CD8-positive, alpha-beta memory T cell (primary cell): ENCODE measurements around the gene LIPT2. TPM values are rescaled to one million over a fixed set of nuclear protein-coding genes. Genes with fewer than 3 reads are reported as not detected.

Source experiments
- CTCF ChIA-PET: fragments of 350-600 bp; sonication (Branson Sonifier 250); formaldehyde crosslinking; loops from one replicate; lab custom pipeline; 2021; ENCODE audit warnings: antibody characterized with exemption; lab: Charles Lee
- POLR2A ChIA-PET: fragments of 350-600 bp; sonication (Branson Sonifier 250); formaldehyde crosslinking; loops from one replicate; lab custom pipeline; 2021; ENCODE audit warnings: antibody characterized with exemption; lab: Charles Lee
- DNase-seq, 5 donors: peaks; one replicate each; pipeline versions ENCODE4 v3.0.0 to v3.0.0-alpha.2; 2020 to 2022; ENCODE audit warnings: mixed read lengths in 1 of 5
- H3K27ac ChIP-seq: one replicate; pipeline ENCODE4 v1.7.0; 2013; ENCODE audit warnings: low read depth, mild to moderate bottlenecking, low read length, moderate library complexity
- H3K27me3 ChIP-seq: 2 replicates; pipeline ENCODE4 v1.7.0; 2013; ENCODE audit warnings: low read length, mild to moderate bottlenecking; ENCODE audit not compliant: insufficient read depth, poor library complexity, severe bottlenecking
- H3K36me3 ChIP-seq: 2 replicates; pipeline ENCODE4 v1.7.0; 2013; ENCODE audit warnings: mild to moderate bottlenecking, low read length, moderate library complexity; ENCODE audit not compliant: insufficient read depth
- H3K4me1 ChIP-seq: 2 replicates; pipeline ENCODE4 v1.7.0; 2013; ENCODE audit warnings: mild to moderate bottlenecking, low read length, moderate library complexity; ENCODE audit not compliant: insufficient read depth
- H3K4me3 ChIP-seq: 2 replicates; pipeline ENCODE4 v1.7.0; 2013; ENCODE audit warnings: mild to moderate bottlenecking, low read length
- H3K9me3 ChIP-seq: 2 replicates; pipeline ENCODE4 v1.7.0; 2013; ENCODE audit warnings: mild to moderate bottlenecking, low read length
- H3K27ac Mint-ChIP-seq, 8 donors: one replicate each; pipeline ENCODE4 v1.8.0; 2020 to 2021; ENCODE audit warnings: mixed read lengths in 8 of 8, mild to moderate bottlenecking in 6 of 8, inconsistent platforms in 3 of 8, moderate library complexity in 3 of 8
- H3K27me3 Mint-ChIP-seq, 2 donors: one replicate each; pipeline ENCODE4 v1.8.0; 2020 to 2021; ENCODE audit warnings: mixed read lengths in 2 of 2, mild to moderate bottlenecking in 1 of 2, moderate library complexity in 1 of 2
- H3K36me3 Mint-ChIP-seq, 3 donors: one replicate each; pipeline ENCODE4 v1.8.0; 2020 to 2021; ENCODE audit warnings: mixed read lengths in 3 of 3, inconsistent platforms in 1 of 3, mild to moderate bottlenecking in 1 of 3
- H3K4me1 Mint-ChIP-seq, 3 donors: one replicate each; pipeline ENCODE4 v1.8.0; 2020 to 2021; ENCODE audit warnings: mixed read lengths in 3 of 3, inconsistent platforms in 1 of 3, mild to moderate bottlenecking in 1 of 3
- H3K4me3 Mint-ChIP-seq, 7 donors: one replicate each; pipeline ENCODE4 v1.8.0; 2020 to 2021; ENCODE audit warnings: mixed read lengths in 7 of 7, mild to moderate bottlenecking in 6 of 7, moderate library complexity in 4 of 7, inconsistent platforms in 2 of 7
- H3K9me3 Mint-ChIP-seq, 5 donors: one replicate each; pipeline ENCODE4 v1.8.0; 2020 to 2022; ENCODE audit warnings: mixed read lengths in 5 of 5, mild to moderate bottlenecking in 3 of 5, moderate library complexity in 2 of 5, inconsistent platforms in 1 of 5
- polyA plus RNA-seq: library from polyadenylated mRNA; unstranded; fragments of 300-500 nt; fragmentation: Illumina TruSeq; gene quantifications from one replicate; pipeline ENCODE4 v1.2.3, GENCODE V29; 2021
- total RNA-seq, 2 experiments: library from RNA; stranded (reverse); gene quantifications; one replicate each; pipeline ENCODE4 v1.2.3, GENCODE V29; 2021

Gene LIPT2
- total and polyA plus RNA-seq, 3 experiments from 2014 or later, result 4.0 to 17.0 (median 6.1) TPM

- POLR2A ChIA-PET, result no interaction called here
- Histone ChIP-seq H3K9me3 (no peaks in the 10 kb centered on the region), H3K27ac (no peak overlapping the region), H3K4me3 (no peak overlapping the region), H3K4me1 (no peaks in the 10 kb centered on the region), H3K36me3 (no peaks in the 10 kb centered on the region), H3K27me3 (no peaks in the 10 kb centered on the region)
- no peak overlapping the region for H3K27ac Mint-ChIP-seq
- CTCF ChIA-PET, result no interaction called here
- H3K27me3 Mint-ChIP-seq, result peaks cover 6 to 31% of the 10 kb centered on the region in 2 donors
- DNase-seq, result no peak
- no peaks in the 10 kb centered on the region for H3K4me1 Mint-ChIP-seq
- H3K4me3 Mint-ChIP-seq, result no peak overlapping the region
- peaks cover 0 to 13% (median 9%) of the 10 kb centered on the region in 5 donors for H3K9me3 Mint-ChIP-seq
- H3K36me3 Mint-ChIP-seq, result peaks cover 0 to 7% (median 0%) of the 10 kb centered on the region in 3 donors
Measured at GRCh38 chr11:74533421-74533820, 39.9 kb upstream of the LIPT2 start.

DNA sequence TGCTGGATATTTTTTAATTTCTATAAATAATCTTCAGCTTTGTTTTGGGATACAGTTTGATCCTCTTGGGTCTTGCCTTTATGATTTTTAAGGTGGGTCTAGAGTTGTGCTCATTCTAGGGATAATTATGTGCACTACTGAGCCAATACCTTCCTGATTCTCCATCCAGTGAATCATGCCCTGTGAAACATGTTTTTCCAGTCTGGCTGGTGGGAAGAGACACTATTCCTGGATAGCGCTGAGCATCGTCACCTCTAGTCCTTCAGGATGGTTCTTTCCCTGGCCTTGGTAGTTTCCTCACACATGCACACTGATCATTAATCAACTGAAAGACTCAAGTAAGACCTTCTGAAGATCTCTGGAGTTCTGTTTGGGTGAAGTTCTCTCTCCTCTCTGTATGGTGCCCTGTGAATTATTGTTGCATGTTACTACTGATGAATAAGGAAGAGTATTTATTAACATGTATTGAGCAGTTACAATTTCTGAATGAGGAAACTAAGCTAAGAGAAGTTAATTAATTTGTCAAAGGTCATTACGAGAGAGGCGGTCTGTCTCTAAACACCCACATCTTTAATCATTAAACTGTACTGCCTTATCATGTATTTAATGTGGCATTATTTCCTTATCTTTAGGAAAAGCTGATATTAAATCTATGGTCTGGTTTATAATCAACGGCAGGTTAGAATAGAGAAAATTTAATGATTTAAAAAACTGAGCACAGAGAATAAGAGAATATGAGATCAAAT, 39.1 kb upstream of the LIPT2 start:
- CTCF ChIA-PET, result no interaction called here
- Mint-ChIP-seq H3K4me1 (no peaks in the 10 kb centered on the region), H3K9me3 (peaks cover 0 to 5% (median 3%) of the 10 kb centered on the region in 5 donors), H3K27ac (no peak overlapping the region), H3K36me3 (peaks cover 0 to 2% (median 0%) of the 10 kb centered on the region in 3 donors), H3K4me3 (no peak overlapping the region), H3K27me3 (peaks cover 3 to 31% of the 10 kb centered on the region in 2 donors)
- Histone ChIP-seq H3K9me3 (no peaks in the 10 kb centered on the region), H3K4me3 (no peak overlapping the region), H3K27me3 (no peaks in the 10 kb centered on the region), H3K4me1 (no peaks in the 10 kb centered on the region), H3K27ac (no peak overlapping the region), H3K36me3 (no peaks in the 10 kb centered on the region)
- POLR2A ChIA-PET, result no interaction called here
- DNase-seq, result no peak

DNA sequence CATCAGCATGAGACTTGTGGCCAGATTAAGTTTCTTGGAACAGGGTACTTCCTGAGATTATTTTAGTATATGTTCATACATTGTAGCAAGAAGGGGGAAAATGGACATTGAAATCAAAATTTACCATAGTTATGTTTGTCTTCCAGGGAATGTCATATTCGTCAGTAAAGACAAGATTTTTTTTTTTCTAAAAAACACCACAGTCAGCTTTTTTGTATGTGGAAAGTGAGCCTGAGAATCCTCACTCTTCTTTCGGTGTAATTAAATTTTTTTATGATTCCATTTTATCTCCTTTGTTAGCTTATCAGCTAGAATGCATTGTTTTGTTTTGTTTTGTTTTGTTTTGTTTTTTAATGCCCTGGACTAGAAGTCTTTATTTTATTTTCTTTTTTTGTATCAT, 31.5 kb upstream of the LIPT2 start:
- Histone ChIP-seq H3K36me3 (no peaks in the 10 kb centered on the region), H3K4me1 (no peaks in the 10 kb centered on the region), H3K9me3 (no peaks in the 10 kb centered on the region), H3K4me3 (no peak overlapping the region), H3K27ac (no peak overlapping the region), H3K27me3 (no peaks in the 10 kb centered on the region)
- no peak for DNase-seq
- Mint-ChIP-seq H3K4me1 (no peaks in the 10 kb centered on the region), H3K27ac (no peak overlapping the region), H3K36me3 (no peaks in the 10 kb centered on the region), H3K9me3 (no peaks in the 10 kb centered on the region), H3K4me3 (no peak overlapping the region), H3K27me3 (peaks cover 9 to 18% of the 10 kb centered on the region in 2 donors)
- CTCF ChIA-PET, result no interaction called here
- POLR2A ChIA-PET, result no interaction called here

DNA sequence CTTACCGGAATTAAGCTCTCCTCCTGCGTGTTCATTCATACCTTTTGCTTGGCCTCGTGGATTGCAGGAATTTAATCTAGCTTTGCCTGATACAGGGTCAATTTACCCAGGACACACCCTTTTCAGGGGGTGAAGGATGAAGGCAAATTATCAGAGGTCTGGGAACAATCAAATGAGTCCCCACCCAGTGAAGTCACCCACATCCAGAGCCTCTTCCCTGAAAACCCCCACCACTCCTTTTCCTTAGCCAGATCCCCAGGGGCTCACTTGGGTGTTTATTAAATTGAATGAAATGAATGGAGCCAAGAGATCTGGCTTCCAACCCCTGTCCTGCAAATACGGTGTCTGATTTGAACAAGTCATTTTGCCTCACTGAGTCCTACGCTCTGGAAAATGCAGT, 31.0 kb upstream of the LIPT2 start:
- no peaks in the 10 kb centered on the region for H3K4me1 Mint-ChIP-seq

DNA sequence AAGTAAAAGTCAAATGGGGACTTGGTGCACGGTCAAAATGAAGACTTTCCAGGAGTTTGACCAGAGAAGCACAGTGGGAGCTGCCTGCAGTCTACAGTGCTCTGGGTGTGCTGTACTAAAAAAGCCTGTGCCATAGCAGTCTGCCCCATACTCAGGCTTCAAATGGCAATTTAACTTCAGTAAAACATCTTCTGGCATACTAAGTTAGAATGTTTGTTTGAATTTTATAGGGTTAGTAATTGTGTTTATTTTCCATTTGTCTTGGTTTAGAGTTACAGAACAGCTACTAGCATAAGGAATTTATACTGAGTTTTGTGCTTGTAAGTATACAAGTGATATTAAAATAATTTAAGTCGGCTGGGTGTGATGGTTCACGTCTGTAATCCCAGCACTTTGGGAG, 29.3 kb upstream of the LIPT2 start:
- no peaks in the 10 kb centered on the region for H3K36me3 Mint-ChIP-seq
- H3K4me3 Mint-ChIP-seq, result no peak overlapping the region
- Histone ChIP-seq H3K27me3 (no peaks in the 10 kb centered on the region), H3K9me3 (no peaks in the 10 kb centered on the region), H3K27ac (no peak overlapping the region), H3K4me1 (no peaks in the 10 kb centered on the region), H3K36me3 (no peaks in the 10 kb centered on the region), H3K4me3 (no peak overlapping the region)
- no peak for DNase-seq
- H3K27ac Mint-ChIP-seq, result no peak overlapping the region
- H3K9me3 Mint-ChIP-seq, result no peaks in the 10 kb centered on the region
- peaks cover 9 to 18% of the 10 kb centered on the region in 2 donors for H3K27me3 Mint-ChIP-seq
- ChIA-PET POLR2A (no interaction called here), CTCF (no interaction called here)
- no peaks in the 10 kb centered on the region for H3K4me1 Mint-ChIP-seq

More for the DNA sequence above, 31.0 kb upstream of the LIPT2 start:
- no peak overlapping the region for H3K27ac ChIP-seq
- no peak overlapping the region for H3K4me3 ChIP-seq
- H3K27ac Mint-ChIP-seq, result no peak overlapping the region
- no peaks in the 10 kb centered on the region for H3K9me3 ChIP-seq
- H3K9me3 Mint-ChIP-seq, result no peaks in the 10 kb centered on the region
- H3K4me3 Mint-ChIP-seq, result no peak overlapping the region
- H3K27me3 Mint-ChIP-seq, result peaks cover 11 to 18% of the 10 kb centered on the region in 2 donors
- H3K27me3 ChIP-seq, result no peaks in the 10 kb centered on the region
- no peaks in the 10 kb centered on the region for H3K36me3 ChIP-seq
- H3K36me3 Mint-ChIP-seq, result no peaks in the 10 kb centered on the region
- DNase-seq, result no peak
- POLR2A ChIA-PET, result no interaction called here
- no peaks in the 10 kb centered on the region for H3K4me1 ChIP-seq
- CTCF ChIA-PET, result no interaction called here

DNA sequence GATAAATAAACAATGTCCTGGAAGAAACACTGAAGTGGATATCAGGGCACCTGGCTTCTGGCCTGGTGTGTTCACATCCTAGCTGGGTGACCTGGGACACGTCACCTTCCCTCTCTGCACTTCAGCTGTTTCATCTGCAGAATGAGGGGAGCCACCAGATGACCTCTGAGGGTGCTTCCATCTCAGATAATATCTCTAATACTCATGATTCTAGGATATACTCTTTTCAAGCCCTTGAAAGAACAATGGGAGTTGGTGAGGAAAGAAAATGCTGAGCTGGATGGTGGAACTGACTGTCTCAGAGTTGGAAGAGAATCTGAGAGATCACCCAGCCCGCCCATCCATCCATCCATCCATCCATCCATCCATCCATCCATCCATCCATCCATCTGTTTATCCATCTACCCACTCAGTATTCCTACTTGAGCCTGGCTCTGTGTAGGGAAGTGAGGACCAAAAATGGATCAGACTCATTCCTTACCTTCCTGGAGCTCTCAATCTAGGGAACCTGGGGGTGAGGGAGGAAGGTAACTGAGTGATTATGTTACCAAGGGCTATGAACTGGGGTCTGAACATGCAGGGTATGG, 28.2 kb upstream of the LIPT2 start:
- Histone ChIP-seq H3K4me3 (no peak overlapping the region), H3K27me3 (no peaks in the 10 kb centered on the region), H3K36me3 (no peaks in the 10 kb centered on the region), H3K27ac (no peak overlapping the region), H3K9me3 (no peaks in the 10 kb centered on the region), H3K4me1 (no peaks in the 10 kb centered on the region)
- H3K4me1 Mint-ChIP-seq, result no peaks in the 10 kb centered on the region
- CTCF ChIA-PET, result interaction anchor here (0.6 kb wide), 1 partner anchor 79 kb away, joined by 3 read pairs; no protein-coding TSS in a partner anchor
- H3K9me3 Mint-ChIP-seq, result peaks cover 0 to 6% (median 0%) of the 10 kb centered on the region in 5 donors
- H3K27me3 Mint-ChIP-seq, result peaks cover 8 to 23% of the 10 kb centered on the region in 2 donors
- POLR2A ChIA-PET, result no interaction called here
- H3K27ac Mint-ChIP-seq, result no peak overlapping the region
- no peaks in the 10 kb centered on the region for H3K36me3 Mint-ChIP-seq
- DNase-seq, result no peak
- no peak overlapping the region for H3K4me3 Mint-ChIP-seq

DNA sequence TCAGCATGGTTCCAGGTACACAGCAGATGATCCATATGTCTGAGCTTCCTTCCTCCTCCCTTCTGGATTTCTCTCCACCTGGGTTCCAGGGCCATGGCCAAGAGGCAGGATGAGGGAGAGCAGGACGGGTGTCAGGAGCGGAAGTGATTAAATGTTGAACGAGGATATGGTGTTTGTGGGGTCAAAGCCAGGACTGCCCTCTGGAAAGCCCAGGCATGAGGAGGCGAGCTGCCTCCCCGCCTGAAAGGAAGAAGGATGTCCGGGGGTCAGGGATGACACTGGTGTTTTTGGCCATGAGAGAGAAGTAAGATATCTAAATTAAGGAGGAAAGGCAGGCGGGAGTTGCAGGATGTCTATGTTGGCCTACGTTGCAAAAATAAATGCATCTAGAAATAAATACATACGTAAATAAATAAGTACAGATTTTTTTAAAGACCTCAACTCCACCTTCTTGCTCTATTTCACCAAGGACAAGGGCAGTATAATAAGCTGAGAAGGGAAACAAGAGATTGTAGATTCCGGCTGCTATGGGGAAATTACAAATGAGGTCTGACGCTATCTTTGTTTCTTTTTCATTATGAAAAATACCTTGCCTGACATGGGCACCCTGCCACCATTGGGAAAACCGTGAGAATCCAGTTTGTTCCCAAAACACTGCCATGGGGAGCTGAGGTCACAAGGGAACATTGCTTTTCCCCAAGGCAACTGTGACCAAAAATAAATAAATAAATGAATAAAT, 27.6 kb upstream of the LIPT2 start:
- Mint-ChIP-seq H3K9me3 (peaks cover 0 to 9% (median 2%) of the 10 kb centered on the region in 5 donors), H3K36me3 (no peaks in the 10 kb centered on the region), H3K27ac (no peak overlapping the region), H3K4me1 (no peaks in the 10 kb centered on the region), H3K27me3 (peaks cover 8 to 23% of the 10 kb centered on the region in 2 donors), H3K4me3 (no peak overlapping the region)
- CTCF ChIA-PET, result no interaction called here
- no peak for DNase-seq
- Histone ChIP-seq H3K36me3 (no peaks in the 10 kb centered on the region), H3K27me3 (no peaks in the 10 kb centered on the region), H3K9me3 (no peaks in the 10 kb centered on the region), H3K27ac (no peak overlapping the region), H3K4me3 (no peak overlapping the region), H3K4me1 (no peaks in the 10 kb centered on the region)
- POLR2A ChIA-PET, result no interaction called here

DNA sequence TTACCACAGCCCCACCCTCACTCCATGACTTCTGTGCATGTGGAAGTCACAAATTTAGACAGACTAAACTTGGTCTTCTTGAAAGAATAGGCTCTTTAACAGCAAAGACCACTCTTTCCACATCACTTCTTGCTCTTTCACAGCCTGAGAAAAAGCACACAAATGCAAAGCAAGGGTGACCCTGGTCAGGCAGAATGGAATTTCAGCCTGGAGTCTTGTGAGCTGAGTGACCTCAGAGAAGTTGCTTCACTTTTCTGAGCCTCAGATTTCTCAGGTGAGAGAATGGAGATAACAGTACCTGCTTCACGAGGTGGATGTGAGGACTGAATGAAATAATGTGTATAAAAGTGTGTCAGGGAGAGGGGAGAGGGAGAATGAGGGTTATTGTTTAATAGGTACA, 26.8 kb upstream of the LIPT2 start:
- Histone ChIP-seq H3K4me3 (no peak overlapping the region), H3K27ac (no peak overlapping the region), H3K4me1 (no peaks in the 10 kb centered on the region), H3K27me3 (no peaks in the 10 kb centered on the region), H3K9me3 (no peaks in the 10 kb centered on the region), H3K36me3 (no peaks in the 10 kb centered on the region)
- no peak for DNase-seq
- CTCF ChIA-PET, result no interaction called here
- Mint-ChIP-seq H3K4me1 (no peaks in the 10 kb centered on the region), H3K27ac (no peak overlapping the region), H3K36me3 (no peaks in the 10 kb centered on the region), H3K27me3 (peaks cover 8 to 23% of the 10 kb centered on the region in 2 donors), H3K9me3 (peaks cover 0 to 11% (median 4%) of the 10 kb centered on the region in 5 donors), H3K4me3 (no peak overlapping the region)
- POLR2A ChIA-PET, result no interaction called here
